ENCODE results near the gene PCDHGB4.
"Not testable (repeated sequence)": the region's sequence is repeated elsewhere in the genome, so short reads cannot be mapped to it uniquely, and the experiment has no call there.

The PCDHGB4 gene

DNA sequence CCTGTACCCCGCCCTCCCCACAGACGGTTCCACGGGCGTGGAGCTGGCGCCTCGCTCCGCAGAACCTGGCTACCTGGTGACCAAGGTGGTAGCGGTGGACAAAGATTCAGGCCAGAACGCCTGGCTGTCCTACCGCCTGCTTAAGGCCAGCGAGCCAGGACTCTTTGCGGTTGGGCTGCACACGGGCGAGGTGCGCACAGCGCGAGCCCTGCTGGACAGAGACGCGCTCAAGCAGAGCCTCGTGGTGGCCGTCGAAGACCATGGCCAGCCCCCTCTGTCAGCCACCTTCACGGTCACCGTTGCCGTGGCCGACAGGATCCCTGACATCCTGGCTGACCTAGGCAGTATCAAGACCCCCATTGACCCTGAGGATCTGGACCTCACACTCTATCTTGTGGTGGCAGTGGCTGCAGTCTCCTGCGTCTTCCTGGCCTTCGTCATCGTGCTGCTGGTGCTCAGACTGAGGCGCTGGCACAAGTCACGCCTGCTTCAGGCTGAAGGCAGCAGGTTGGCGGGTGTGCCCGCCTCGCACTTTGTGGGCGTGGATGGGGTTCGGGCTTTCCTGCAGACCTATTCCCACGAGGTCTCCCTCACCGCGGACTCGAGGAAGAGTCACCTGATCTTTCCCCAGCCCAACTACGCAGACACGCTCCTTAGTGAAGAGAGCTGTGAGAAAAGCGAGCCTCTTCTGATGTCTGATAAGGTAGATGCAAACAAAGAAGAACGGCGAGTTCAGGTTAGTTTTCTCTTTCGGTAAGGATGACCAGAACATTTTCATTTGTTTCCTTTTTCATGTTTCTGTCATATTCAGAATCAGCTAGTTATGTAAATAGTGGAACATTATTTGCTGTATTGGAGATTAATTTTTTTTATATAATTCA lies 21.2 kb upstream of the PCDHGB4 start:
- no peak for DNase-seq (ENCODE audit: low spot score)

GRCh38 chr5:141369994-141370848 lies 17.3 kb upstream of the PCDHGB4 start, which contains the start of gene PCDHGB3:
PCDHGB3 (plus strand) TSS chr5:141370242; CDS start chr5:141370395, 153 bp downstream.
- DNase-seq (ENCODE audit: low spot score): peak; percentile 19

- no peak for DNase-seq (ENCODE audit: low spot score)
Observed at GRCh38 chr5:141371572-141372475, 15.7 kb upstream of the PCDHGB4 start.

- no peak for DNase-seq (ENCODE audit: low spot score)
Observed at GRCh38 chr5:141373673-141374317, 13.7 kb upstream of the PCDHGB4 start, which contains the start of gene PCDHGA6. PCDHGA6 (plus strand) TSS chr5:141373891; CDS start chr5:141374084, 193 bp downstream.

DNA sequence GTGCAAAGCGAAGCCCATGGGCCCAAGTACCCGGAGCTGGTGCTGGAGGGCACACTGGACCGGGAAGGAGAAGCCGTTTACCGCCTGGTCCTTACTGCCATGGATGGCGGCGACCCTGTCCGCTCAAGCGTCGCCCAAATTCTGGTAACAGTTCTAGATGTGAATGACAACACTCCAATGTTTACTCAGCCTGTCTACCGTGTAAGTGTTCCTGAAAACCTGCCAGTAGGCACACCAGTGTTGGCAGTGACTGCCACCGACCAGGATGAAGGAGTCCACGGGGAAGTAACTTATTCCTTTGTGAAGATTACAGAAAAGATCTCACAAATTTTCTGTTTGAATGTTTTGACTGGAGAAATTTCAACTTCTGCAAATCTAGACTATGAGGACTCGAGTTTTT lies 12.9 kb upstream of the PCDHGB4 start:
- no peak for DNase-seq (ENCODE audit: low spot score)

DNA sequence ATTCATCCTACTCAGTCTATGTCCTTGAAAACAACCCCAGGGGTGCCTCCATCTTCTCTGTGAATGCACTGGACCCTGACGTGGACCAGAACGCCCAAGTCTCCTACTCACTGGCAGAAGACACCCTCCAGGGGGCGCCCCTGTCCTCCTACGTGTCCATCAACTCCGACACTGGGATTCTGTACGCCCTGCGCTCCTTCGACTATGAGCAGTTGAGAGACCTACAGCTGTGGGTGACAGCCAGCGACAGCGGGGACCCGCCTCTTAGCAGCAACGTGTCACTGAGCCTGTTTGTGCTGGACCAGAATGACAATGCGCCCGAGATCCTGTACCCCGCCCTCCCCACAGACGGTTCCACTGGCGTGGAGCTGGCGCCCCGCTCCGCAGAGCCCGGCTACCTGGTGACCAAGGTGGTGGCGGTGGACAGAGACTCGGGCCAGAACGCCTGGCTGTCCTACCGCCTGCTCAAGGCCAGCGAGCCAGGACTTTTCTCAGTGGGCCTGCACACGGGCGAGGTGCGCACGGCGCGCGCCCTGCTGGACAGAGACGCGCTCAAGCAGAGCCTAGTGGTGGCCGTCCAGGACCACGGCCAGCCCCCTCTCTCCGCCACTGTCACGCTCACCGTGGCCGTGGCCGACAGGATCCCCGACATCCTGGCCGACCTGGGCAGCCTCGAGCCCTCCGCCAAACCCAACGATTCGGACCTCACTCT lies 11.9 kb upstream of the PCDHGB4 start:
- DNase-seq (ENCODE audit: low spot score): not testable (repeated sequence)

DNA sequence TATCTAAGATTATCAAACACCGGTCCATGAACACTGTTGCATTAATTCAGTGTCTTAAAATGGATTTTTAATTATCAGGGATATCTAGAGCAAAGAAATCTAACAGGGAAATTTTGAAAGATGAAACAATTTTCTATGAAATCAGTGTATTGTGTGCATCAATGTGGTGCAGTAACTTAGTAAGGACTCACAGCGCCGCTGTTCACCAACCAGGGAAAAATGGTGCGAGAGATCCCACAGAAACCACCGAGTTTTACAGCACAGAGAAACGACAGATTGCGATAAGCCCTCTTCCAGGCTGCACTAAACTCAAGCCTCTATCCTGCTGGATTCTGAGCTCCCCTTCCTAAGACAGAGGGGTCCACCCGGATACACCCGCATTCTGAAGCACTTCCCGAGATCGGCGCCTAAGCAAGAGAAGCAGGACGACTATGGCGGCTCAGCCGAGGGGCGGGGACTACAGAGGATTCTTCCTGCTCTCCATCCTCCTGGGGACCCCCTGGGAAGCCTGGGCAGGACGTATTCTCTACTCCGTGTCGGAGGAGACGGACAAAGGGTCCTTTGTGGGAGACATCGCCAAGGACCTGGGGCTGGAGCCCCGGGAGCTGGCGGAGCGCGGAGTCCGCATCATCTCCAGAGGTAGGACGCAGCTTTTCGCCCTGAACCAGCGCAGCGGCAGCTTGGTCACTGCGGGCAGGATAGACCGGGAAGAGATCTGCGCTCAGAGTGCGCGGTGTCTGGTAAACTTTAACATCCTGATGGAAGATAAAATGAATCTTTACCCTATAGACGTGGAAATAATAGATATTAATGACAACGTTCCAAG lies 4.8 kb upstream of the PCDHGB4 start, which contains the start of gene PCDHGA7:
Gene PCDHGA7, plus strand, starts transcription at position 274 of the 826 bp plus-strand sequence. Its CDS starts 158 bp downstream, at position 432.
- no peak for DNase-seq (ENCODE audit: low spot score)

GRCh38 chr5:141383345-141383744 lies 4.2 kb upstream of the PCDHGB4 start:
- no peak for DNase-seq (ENCODE audit: low spot score)

DNA sequence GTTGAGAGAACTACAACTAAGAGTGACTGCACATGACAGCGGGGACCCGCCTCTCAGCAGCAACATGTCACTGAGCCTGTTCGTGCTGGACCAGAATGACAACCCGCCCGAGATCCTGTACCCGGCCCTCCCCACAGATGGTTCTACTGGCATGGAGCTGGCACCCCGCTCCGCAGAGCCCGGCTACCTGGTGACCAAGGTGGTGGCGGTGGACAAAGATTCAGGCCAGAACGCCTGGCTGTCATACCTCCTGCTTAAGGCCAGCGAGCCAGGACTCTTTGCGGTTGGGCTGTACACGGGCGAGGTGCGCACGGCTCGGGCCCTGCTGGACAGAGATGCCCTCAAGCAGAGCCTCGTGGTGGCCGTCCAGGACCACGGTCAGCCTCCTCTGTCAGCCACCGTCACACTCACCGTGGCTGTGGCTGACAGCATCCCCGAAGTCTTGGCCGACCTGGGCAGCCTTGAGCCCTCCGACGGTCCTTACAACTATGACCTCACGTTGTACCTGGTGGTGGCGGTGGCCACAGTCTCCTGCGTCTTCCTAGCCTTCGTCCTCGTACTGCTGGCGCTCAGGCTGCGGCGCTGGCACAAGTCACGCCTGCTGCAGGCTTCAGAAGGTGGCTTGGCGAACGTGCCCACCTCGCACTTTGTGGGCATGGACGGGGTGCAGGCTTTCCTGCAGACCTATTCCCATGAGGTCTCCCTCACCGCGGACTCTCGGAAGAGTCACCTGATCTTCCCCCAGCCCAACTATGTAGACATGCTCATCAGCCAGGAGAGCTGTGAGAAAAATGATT lies 2.8 kb upstream of the PCDHGB4 start:
- no peak for DNase-seq (ENCODE audit: low spot score)

- DNase-seq (ENCODE audit: low spot score): no peak
Observed at GRCh38 chr5:141388661-141389060, 1.2 kb downstream of the PCDHGB4 start.

- DNase-seq (ENCODE audit: low spot score): no peak
Observed at GRCh38 chr5:141389153-141390042, 1.9 kb downstream of the PCDHGB4 start.

DNA sequence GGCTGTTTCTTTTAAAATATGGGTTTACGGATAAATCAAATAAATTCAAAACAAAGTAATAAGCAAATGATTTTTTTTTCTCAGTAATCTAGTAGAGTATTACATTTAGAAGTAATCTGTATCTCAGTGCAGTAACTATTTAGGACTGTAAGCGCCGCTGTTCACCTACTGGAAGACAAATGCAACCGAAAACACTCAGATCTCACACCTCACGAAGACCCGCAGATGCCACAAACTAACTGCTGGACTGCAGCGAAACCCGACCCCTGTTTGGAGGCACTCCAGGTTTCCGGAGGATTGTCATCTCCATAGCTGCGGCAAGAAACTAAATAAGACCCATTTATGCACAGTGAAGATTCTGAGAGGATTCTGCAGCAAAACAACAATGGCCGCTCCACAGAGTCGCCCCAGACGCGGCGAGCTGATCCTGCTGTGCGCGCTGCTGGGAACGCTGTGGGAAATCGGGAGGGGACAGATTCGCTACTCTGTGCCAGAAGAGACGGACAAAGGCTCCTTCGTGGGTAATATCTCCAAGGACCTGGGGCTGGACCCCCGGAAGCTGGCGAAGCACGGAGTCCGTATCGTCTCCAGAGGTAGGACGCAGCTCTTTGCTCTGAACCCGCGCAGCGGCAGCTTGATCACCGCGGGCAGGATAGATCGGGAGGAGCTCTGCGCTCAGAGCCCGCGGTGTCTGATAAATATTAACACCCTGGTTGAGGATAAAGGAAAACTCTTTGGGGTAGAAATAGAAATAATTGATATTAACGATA lies 5.1 kb downstream of the PCDHGB4 start, which contains the start of gene PCDHGA8:
Gene PCDHGA8, plus strand, starts transcription at position 205 of the 770 bp plus-strand sequence. Its CDS starts 181 bp downstream, at position 386.
- no peak for DNase-seq (ENCODE audit: low spot score)

DNA sequence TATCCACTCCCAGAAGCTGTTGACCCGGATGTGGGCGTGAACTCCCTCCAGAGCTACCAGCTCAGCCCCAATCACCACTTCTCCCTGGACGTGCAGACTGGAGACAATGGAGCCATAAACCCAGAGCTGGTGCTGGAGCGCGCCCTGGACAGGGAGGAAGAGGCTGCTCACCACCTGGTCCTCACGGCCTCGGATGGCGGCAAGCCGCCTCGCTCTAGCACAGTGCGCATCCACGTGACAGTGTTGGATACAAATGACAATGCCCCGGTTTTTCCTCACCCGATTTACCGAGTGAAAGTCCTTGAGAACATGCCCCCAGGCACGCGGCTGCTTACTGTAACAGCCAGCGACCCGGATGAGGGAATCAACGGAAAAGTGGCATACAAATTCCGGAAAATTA lies 5.8 kb downstream of the PCDHGB4 start:
- no peak for DNase-seq (ENCODE audit: low spot score)

DNA sequence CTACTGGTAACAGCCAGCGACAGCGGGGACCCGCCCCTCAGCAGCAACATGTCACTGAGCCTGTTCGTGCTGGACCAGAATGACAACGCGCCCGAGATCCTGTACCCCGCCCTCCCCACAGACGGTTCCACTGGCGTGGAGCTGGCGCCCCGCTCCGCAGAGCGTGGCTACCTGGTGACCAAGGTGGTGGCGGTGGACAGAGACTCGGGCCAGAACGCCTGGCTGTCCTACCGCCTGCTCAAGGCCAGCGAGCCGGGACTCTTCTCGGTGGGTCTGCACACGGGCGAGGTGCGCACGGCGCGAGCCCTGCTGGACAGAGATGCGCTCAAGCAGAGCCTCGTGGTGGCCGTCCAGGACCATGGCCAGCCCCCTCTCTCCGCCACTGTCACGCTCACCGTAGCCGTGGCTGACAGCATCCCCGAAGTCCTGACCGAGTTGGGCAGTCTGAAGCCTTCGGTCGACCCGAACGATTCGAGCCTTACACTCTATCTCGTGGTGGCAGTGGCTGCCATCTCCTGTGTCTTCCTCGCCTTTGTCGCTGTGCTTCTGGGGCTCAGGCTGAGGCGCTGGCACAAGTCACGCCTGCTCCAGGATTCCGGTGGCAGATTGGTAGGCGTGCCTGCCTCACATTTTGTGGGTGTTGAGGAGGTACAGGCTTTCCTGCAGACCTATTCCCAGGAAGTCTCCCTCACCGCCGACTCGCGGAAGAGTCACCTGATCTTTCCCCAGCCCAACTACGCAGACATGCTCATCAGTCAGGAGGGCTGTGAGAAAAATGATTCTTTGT lies 7.1 kb downstream of the PCDHGB4 start:
- not testable (repeated sequence) for DNase-seq (ENCODE audit: low spot score)

DNA sequence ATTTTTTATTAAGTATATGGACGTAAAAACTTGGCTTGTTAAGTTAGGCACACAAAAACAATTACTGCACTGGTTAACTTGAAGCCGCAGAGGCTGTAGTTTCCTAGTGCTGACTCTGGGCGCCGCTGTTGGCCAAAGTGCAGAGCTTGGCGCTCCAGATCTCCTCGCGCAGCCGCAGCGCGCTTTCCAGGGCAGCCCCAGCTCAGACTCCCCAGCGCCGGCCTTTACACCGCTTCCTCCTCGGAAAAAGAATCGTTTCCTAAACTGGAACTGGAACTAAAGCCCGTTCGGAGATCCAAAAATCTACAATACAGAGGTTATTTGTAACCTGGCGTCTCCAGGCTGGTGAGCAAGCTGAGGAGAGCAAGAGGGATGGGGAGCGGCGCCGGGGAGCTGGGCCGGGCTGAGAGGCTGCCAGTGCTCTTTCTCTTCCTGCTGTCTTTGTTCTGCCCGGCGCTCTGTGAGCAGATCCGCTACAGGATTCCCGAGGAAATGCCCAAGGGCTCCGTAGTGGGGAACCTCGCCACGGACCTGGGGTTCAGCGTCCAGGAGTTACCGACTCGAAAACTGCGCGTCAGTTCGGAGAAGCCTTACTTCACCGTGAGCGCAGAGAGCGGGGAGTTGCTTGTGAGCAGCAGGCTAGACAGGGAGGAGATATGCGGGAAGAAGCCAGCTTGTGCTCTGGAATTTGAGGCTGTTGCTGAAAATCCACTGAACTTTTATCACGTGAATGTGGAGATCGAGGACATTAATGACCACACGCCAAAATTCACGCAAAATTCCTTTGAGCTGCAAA lies 10.5 kb downstream of the PCDHGB4 start, which contains the start of gene PCDHGB5:
Gene PCDHGB5, plus strand, starts transcription at position 192 of the 796 bp plus-strand sequence. Its CDS starts 181 bp downstream, at position 373.
- peak; percentile 46 for DNase-seq (ENCODE audit: low spot score)

Measured in activated CD4-positive, alpha-beta T cell treated with anti-CD3 and anti-CD28 coated beads, Interleukin-2, Interleukin-4, amounts not matched to agents 100 ng/mL and 50 ng/mL, durations not matched to agents 16 hours and 8 hours (primary cell).